H9 (cell line): ENCODE results near the gene EPHA4. TPM values are rescaled to one million over a fixed set of nuclear protein-coding genes. Genes with fewer than 3 reads are reported as not detected.

Experiments
- DNase-seq: peaks from one replicate; pipeline ENCODE4 v3.0.0-alpha.2; 2017
- H2AFZ ChIP-seq: one replicate; pipeline ENCODE4 v1.6.1; 2013; ENCODE audit warnings: mild to moderate bottlenecking, low read length, control low read depth, moderate library complexity
- H2AK5ac ChIP-seq: 2 replicates; pipeline ENCODE4 v1.6.1; 2013; ENCODE audit warnings: low read length, control low read depth, mixed read lengths; ENCODE audit not compliant: insufficient read length
- H2BK120ac ChIP-seq: one replicate; pipeline ENCODE4 v1.6.1; 2013; ENCODE audit warnings: low read depth, mild to moderate bottlenecking, low read length, control low read depth, inconsistent platforms; ENCODE audit not compliant: poor library complexity, severe bottlenecking
- H2BK12ac ChIP-seq: 2 replicates; pipeline ENCODE4 v1.6.1; 2013; ENCODE audit warnings: low read length, control low read depth, mixed read lengths, low read depth; ENCODE audit not compliant: insufficient read length
- H2BK15ac ChIP-seq: 2 replicates; pipeline ENCODE4 v1.6.1; 2013; ENCODE audit warnings: low read depth, low read length, control low read depth
- H2BK20ac ChIP-seq: one replicate; pipeline ENCODE4 v1.6.1; 2013; ENCODE audit warnings: low read depth, mild to moderate bottlenecking, low read length, control low read depth, inconsistent platforms; ENCODE audit not compliant: poor library complexity, severe bottlenecking
- H2BK5ac ChIP-seq: 2 replicates; pipeline ENCODE4 v1.6.1; 2013; ENCODE audit warnings: low read length, control low read depth, mixed read lengths; ENCODE audit not compliant: insufficient read length
- H3K14ac ChIP-seq: 2 replicates; pipeline ENCODE4 v1.6.1; 2013; ENCODE audit warnings: low read length, control low read depth; ENCODE audit not compliant: insufficient read depth
- H3K18ac ChIP-seq: 2 replicates; pipeline ENCODE4 v1.6.1; 2013; ENCODE audit warnings: low read depth, mild to moderate bottlenecking, mixed read lengths, low read length, control low read depth; ENCODE audit not compliant: insufficient read length
- H3K23ac ChIP-seq: 2 replicates; pipeline ENCODE4 v1.6.1; 2013; ENCODE audit warnings: low read length, control low read depth, mixed read lengths, low read depth; ENCODE audit not compliant: insufficient read length
- H3K23me2 ChIP-seq: 2 replicates; pipeline ENCODE4 v1.6.1; 2013; ENCODE audit warnings: low read depth, mild to moderate bottlenecking, mixed read lengths, low read length, control low read depth; ENCODE audit not compliant: insufficient read length, poor library complexity, severe bottlenecking
- H3K27ac ChIP-seq: 2 replicates; pipeline ENCODE4 v1.5.1; 2013; ENCODE audit warnings: low read length, control low read depth, mixed read lengths, low read depth; ENCODE audit not compliant: insufficient read length
- H3K27me3 ChIP-seq: 2 replicates; pipeline ENCODE4 v1.6.1; 2013; ENCODE audit warnings: low read length, control low read depth, inconsistent platforms; ENCODE audit not compliant: insufficient read depth
- H3K4ac ChIP-seq: 2 replicates; pipeline ENCODE4 v1.6.1; 2013; ENCODE audit warnings: low read depth, mild to moderate bottlenecking, control low read depth, inconsistent platforms, low read length, moderate library complexity
- H3K4me1 ChIP-seq: 2 replicates; pipeline ENCODE4 v1.6.1; 2013; ENCODE audit warnings: low read length, control low read depth, inconsistent platforms; ENCODE audit not compliant: insufficient read depth
- H3K4me2 ChIP-seq: 2 replicates; pipeline ENCODE4 v1.6.1; 2013; ENCODE audit warnings: low read length, control low read depth, mixed read lengths; ENCODE audit not compliant: insufficient read length, insufficient read depth
- H3K56ac ChIP-seq: 2 replicates; pipeline ENCODE4 v1.6.1; 2013; ENCODE audit warnings: low read depth, mild to moderate bottlenecking, mixed read lengths, low read length, control low read depth; ENCODE audit not compliant: insufficient read length
- H3K79me1 ChIP-seq: 2 replicates; pipeline ENCODE4 v1.6.1; 2013; ENCODE audit warnings: low read depth, mild to moderate bottlenecking, moderate library complexity, low read length, control low read depth, inconsistent platforms; ENCODE audit not compliant: insufficient read depth, poor library complexity, severe bottlenecking
- H3K79me2 ChIP-seq: 2 replicates; pipeline ENCODE4 v1.6.1; 2013; ENCODE audit warnings: low read length, control low read depth, inconsistent platforms; ENCODE audit not compliant: insufficient read depth
- H3K9ac ChIP-seq: 2 replicates; pipeline ENCODE4 v1.6.1; 2013; ENCODE audit warnings: low read length, control low read depth, mixed read lengths; ENCODE audit not compliant: insufficient read length; ENCODE audit errors: extremely low read depth
- H3K9me3 ChIP-seq: one replicate; pipeline ENCODE4 v1.6.1; 2013; ENCODE audit warnings: low read depth, low read length, inconsistent platforms; ENCODE audit not compliant: control insufficient read depth
- H3T11ph ChIP-seq: one replicate; pipeline ENCODE4 v1.6.1; 2013; ENCODE audit warnings: mild to moderate bottlenecking, low read length, control low read depth, inconsistent platforms
- H4K20me1 ChIP-seq: one replicate; pipeline ENCODE4 v1.6.1; 2013; ENCODE audit not compliant: control insufficient read depth, insufficient read length, insufficient read depth
- H4K5ac ChIP-seq: 2 replicates; pipeline ENCODE4 v1.6.1; 2013; ENCODE audit warnings: low read depth, mild to moderate bottlenecking, mixed read lengths, low read length, control low read depth; ENCODE audit not compliant: insufficient read length
- H4K8ac ChIP-seq: replicated peaks from 2 replicates; pipeline ENCODE4 v1.6.1; 2013; ENCODE audit warnings: low read length, control low read depth, mixed read lengths, low read depth; ENCODE audit not compliant: insufficient read length
- H4K91ac ChIP-seq: 2 replicates; pipeline ENCODE4 v1.6.1; 2013; ENCODE audit warnings: low read depth, mild to moderate bottlenecking, moderate library complexity, mixed read lengths, low read length, control low read depth; ENCODE audit not compliant: insufficient read length
- H3K27ac Mint-ChIP-seq, 3 experiments: 2 replicates in 2 of 3; 3 replicates in 1 of 3; pipeline ENCODE4 v1.8.0; 2020 to 2021; ENCODE audit warnings: mixed read lengths in 3 of 3, mild to moderate bottlenecking in 1 of 3, moderate library complexity in 1 of 3
- H3K27me3 Mint-ChIP-seq: 2 replicates; pipeline ENCODE4 v1.8.0; 2021; ENCODE audit warnings: low read depth, mild to moderate bottlenecking, moderate library complexity, mixed read lengths
- H3K36me3 Mint-ChIP-seq, 3 experiments: 2 replicates in 2 of 3; 3 replicates in 1 of 3; pipeline ENCODE4 v1.8.0; 2020 to 2021; ENCODE audit warnings: low read depth in 3 of 3, mixed read lengths in 3 of 3; ENCODE audit not compliant: insufficient read depth in 1 of 3
- H3K4me1 Mint-ChIP-seq, 2 experiments: 2 replicates each; pipeline ENCODE4 v1.8.0; 2020; ENCODE audit warnings: mixed read lengths in 2 of 2
- H3K4me3 Mint-ChIP-seq, 2 experiments: 2 replicates in 1 of 2; 3 replicates in 1 of 2; pipeline ENCODE4 v1.8.0; 2020 to 2021; ENCODE audit warnings: mild to moderate bottlenecking in 2 of 2, mixed read lengths in 2 of 2, moderate library complexity in 1 of 2
- H3K9me3 Mint-ChIP-seq, 2 experiments: 2 replicates in 1 of 2; 3 replicates in 1 of 2; pipeline ENCODE4 v1.8.0; 2020; ENCODE audit warnings: mild to moderate bottlenecking in 2 of 2, mixed read lengths in 2 of 2, moderate library complexity in 1 of 2
- WGBS: extraction: QIAGEN DNeasy Blood & Tissue Kit; methylation state at CpG from one replicate; pipeline ENCODE4 v1.1.7; 2013; ENCODE audit warnings: missing lambda C conversion rate, low lambda C conversion rate, mixed read lengths; ENCODE audit not compliant: insufficient read length; ENCODE audit errors: extremely low coverage; 5-methylcytosine and 5-hydroxymethylcytosine counted together
- total RNA-seq: library from RNA; stranded (reverse); gene quantifications from 2 replicates; pipeline ENCODE4 v1.2.1, GENCODE V29; 2021
- TF ChIP-seq, protein P1 (sequence below): fragments of 200-600 bp; sonication (generic); conservative IDR thresholded peaks from 3 replicates; pipeline ENCODE4 v1.8.0; 2021; ENCODE audit warnings: antibody characterized with exemption, mild to moderate bottlenecking

EPHA4 gene
- total RNA-seq, 1 experiment from 2014 or later = 25.1 TPM

DNA sequence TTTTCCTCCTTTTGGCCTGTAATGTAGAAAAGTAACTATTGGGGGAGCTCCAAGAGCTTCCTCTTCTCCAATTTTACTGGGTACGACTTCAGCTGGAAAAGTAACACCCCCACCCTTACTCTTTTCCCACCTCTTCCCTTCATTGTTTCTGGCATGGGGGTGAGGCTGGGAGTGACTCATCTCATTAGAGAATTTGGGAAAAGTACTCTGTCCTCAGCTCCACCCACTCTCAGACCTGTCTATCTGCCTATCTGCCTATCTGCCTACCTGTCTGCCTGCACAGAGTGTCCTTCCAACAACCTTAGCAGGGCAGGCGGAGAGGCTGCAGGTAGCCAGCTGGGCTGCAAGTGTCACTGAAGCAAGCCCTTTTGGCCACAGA, 93.6 kb downstream of the EPHA4 start:
- no peak overlapping the region for H2BK5ac ChIP-seq
- Mint-ChIP-seq H3K36me3 (peaks cover 0 to 14% (median 0%) of the 10 kb centered on the region in 3 experiments; a peak in 3 of 7 replicates), H3K9me3 (no peaks in the 10 kb centered on the region), H3K4me3 (no peak overlapping the region; a peak in 1 of 5 replicates), H3K27ac (peak overlapping the region in 1 of 3 experiments; percentile 62; a peak in 2 of 7 replicates), H3K27me3 (peaks cover 6% of the 10 kb centered on the region; the same call in 1 of the 2 replicates), H3K4me1 (peaks cover 18 to 21% of the 10 kb centered on the region in 2 experiments)
- no peaks in the 10 kb centered on the region for H3K27me3 ChIP-seq
- no peak overlapping the region for H2AK5ac ChIP-seq
- H3K56ac ChIP-seq = no peak overlapping the region
- no peak overlapping the region for H3T11ph ChIP-seq
- no peak overlapping the region for H4K5ac ChIP-seq
- no peaks in the 10 kb centered on the region for H3K79me1 ChIP-seq
- no peak overlapping the region for H3K18ac ChIP-seq
- H3K9me3 ChIP-seq = no peaks in the 10 kb centered on the region
- no peaks in the 10 kb centered on the region for H3K23me2 ChIP-seq
- DNase-seq = peak; percentile 47
- no peak overlapping the region for H3K14ac ChIP-seq
- H3K4me1 ChIP-seq = peaks cover 3% of the 10 kb centered on the region; the same call in 1 of the 2 replicates
- no peak overlapping the region for H4K8ac ChIP-seq
- H2BK120ac ChIP-seq = no peak overlapping the region
- H2BK12ac ChIP-seq = no peak overlapping the region
- H3K79me2 ChIP-seq = no peaks in the 10 kb centered on the region
- H2BK20ac ChIP-seq = no peak overlapping the region
- H3K9ac ChIP-seq = no peak overlapping the region
- no peak overlapping the region for H2BK15ac ChIP-seq
- no peak overlapping the region for H3K4me2 ChIP-seq
- H3K4ac ChIP-seq = no peak overlapping the region
- H2AFZ ChIP-seq = no peak overlapping the region
- WGBS = no CpG with 5 or more reads among the region's 2 CpGs
- H4K91ac ChIP-seq = no peak overlapping the region
- no peak overlapping the region for H3K27ac ChIP-seq
- H3K23ac ChIP-seq = no peak overlapping the region
- H4K20me1 ChIP-seq = no peaks in the 10 kb centered on the region
- TF ChIP-seq, protein P1, sequence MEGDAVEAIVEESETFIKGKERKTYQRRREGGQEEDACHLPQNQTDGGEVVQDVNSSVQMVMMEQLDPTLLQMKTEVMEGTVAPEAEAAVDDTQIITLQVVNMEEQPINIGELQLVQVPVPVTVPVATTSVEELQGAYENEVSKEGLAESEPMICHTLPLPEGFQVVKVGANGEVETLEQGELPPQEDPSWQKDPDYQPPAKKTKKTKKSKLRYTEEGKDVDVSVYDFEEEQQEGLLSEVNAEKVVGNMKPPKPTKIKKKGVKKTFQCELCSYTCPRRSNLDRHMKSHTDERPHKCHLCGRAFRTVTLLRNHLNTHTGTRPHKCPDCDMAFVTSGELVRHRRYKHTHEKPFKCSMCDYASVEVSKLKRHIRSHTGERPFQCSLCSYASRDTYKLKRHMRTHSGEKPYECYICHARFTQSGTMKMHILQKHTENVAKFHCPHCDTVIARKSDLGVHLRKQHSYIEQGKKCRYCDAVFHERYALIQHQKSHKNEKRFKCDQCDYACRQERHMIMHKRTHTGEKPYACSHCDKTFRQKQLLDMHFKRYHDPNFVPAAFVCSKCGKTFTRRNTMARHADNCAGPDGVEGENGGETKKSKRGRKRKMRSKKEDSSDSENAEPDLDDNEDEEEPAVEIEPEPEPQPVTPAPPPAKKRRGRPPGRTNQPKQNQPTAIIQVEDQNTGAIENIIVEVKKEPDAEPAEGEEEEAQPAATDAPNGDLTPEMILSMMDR = peak; percentile 53
